GM06990 (cell line): ENCODE results near the gene FAM228B.
"Not testable (repeated sequence)": the region's sequence is repeated elsewhere in the genome, so short reads cannot be mapped to it uniquely, and the experiment has no call there.

Source experiments
- DNase-seq: peaks from one replicate; pipeline ENCODE4 v3.0.0-alpha.2; 2011; ENCODE audit not compliant: insufficient read length; ENCODE audit errors: extremely low read depth
- H3K27me3 ChIP-seq: replicated peaks from 2 replicates; pipeline ENCODE4 v1.6.0; 2011; ENCODE audit warnings: low read length; ENCODE audit not compliant: control insufficient read depth, insufficient read depth
- H3K36me3 ChIP-seq: 2 replicates; pipeline ENCODE4 v1.5.1; 2011; ENCODE audit warnings: low read length; ENCODE audit not compliant: control insufficient read depth, insufficient read depth
- H3K4me3 ChIP-seq: replicated peaks from 2 replicates; pipeline ENCODE4 v1.5.1; 2011; ENCODE audit warnings: low read depth, mild to moderate bottlenecking, control low read depth, low read length
- CTCF ChIP-seq: IDR thresholded peaks from 2 replicates; pipeline ENCODE4 v1.5.1; 2011; ENCODE audit warnings: low read length, control low read depth, mild to moderate bottlenecking, inconsistent platforms; ENCODE audit not compliant: insufficient read depth, poor library complexity, severe bottlenecking

FAM228B gene

GRCh38 chr2:24084386-24085199 lies 38.7 kb upstream of the FAM228B start, which contains the start of gene TP53I3:
TSS of gene TP53I3 (minus strand) at chr2:24084834. CDS start at chr2:24084326, 508 bp downstream.
- DNase-seq, result peak; percentile 88
- TF ChIP-seq CTCF, result peak; percentile 28
- Histone ChIP-seq H3K27me3 (no peaks in the 10 kb centered on the region), H3K4me3 (peak within 1 kb of the TSS; percentile 77), H3K36me3 (peaks cover 3% of the 10 kb centered on the region)

GRCh38 chr2:24085200-24085489 lies 38.1 kb upstream of the FAM228B start:
- DNase-seq, result no peak
- peaks cover 3% of the 10 kb centered on the region for H3K36me3 ChIP-seq
- TF ChIP-seq CTCF, result no peak
- no peaks in the 10 kb centered on the region for H3K27me3 ChIP-seq
- H3K4me3 ChIP-seq, result peak overlapping the region; percentile 77

GRCh38 chr2:24086241-24086640 lies 37.0 kb upstream of the FAM228B start:
- Histone ChIP-seq H3K36me3 (peaks cover 3% of the 10 kb centered on the region), H3K4me3 (no peak overlapping the region), H3K27me3 (no peaks in the 10 kb centered on the region)
- no peak for TF ChIP-seq CTCF
- no peak for DNase-seq

GRCh38 chr2:24087032-24087431 lies 36.2 kb upstream of the FAM228B start:
- Histone ChIP-seq H3K4me3 (no peak overlapping the region), H3K27me3 (no peaks in the 10 kb centered on the region), H3K36me3 (peaks cover 3% of the 10 kb centered on the region)
- no peak for TF ChIP-seq CTCF
- no peak for DNase-seq

- Histone ChIP-seq H3K4me3 (no peak overlapping the region), H3K27me3 (no peaks in the 10 kb centered on the region), H3K36me3 (no peaks in the 10 kb centered on the region; the same call in 1 of the 2 replicates)
- no peak for TF ChIP-seq CTCF
- no peak for DNase-seq
Observed at GRCh38 chr2:24088821-24089359, 34.4 kb upstream of the FAM228B start.

GRCh38 chr2:24093270-24093669 lies 30.0 kb upstream of the FAM228B start:
- not testable (repeated sequence) for H3K36me3 ChIP-seq, DNase-seq, H3K4me3 ChIP-seq, H3K27me3 ChIP-seq

GRCh38 chr2:24095171-24095677 lies 28.0 kb upstream of the FAM228B start:
- DNase-seq, H3K27me3 ChIP-seq, H3K4me3 ChIP-seq, H3K36me3 ChIP-seq: not testable (repeated sequence)

GRCh38 chr2:24100732-24101131 lies 22.5 kb upstream of the FAM228B start:
- not testable (repeated sequence) for H3K27me3 ChIP-seq, H3K36me3 ChIP-seq, H3K4me3 ChIP-seq, DNase-seq
